ENCODE results near the gene TC2N. TPM values are rescaled to one million over a fixed set of nuclear protein-coding genes. Genes with fewer than 3 reads are reported as not detected.

Gene TC2N
- total RNA-seq, 3 donors from 2014 or later (not counting 1 experiment from before 2014, with no cell fraction given): 83.1 to 157 (median 126) TPM

DNA sequence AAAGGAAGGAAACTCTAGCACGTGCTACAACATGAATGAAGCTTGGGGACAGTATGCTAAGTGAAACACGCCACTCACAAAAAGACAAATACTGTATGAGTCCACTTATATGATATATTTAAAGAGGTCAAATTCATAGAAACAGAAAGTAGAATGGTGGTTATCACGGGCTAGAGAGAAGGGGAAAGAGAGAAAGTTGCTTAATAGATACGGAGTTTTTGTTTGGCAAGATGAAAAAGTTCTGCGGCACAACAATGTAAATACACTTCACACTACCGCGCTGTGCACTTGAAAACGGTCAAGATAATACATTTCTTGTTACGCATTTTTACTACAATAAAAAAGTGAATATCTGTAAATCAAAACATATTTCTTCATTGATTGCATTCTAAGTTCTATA, 42.9 kb upstream of the TC2N start:
- peaks cover 31 to 40% of the 10 kb centered on the region in 2 donors for H3K4me1 Mint-ChIP-seq
- 73% methylated on average over 8 of the region's 9 CpGs for WGBS (ENCODE audit: insufficient coverage)
- H3K4me3 Mint-ChIP-seq: peak overlapping the region; percentile 45
- no peaks in the 10 kb centered on the region for H3K27me3 Mint-ChIP-seq (ENCODE audit: low read depth in 2 of 2)
- Histone ChIP-seq H3K4me1 (ENCODE audit: control insufficient read depth, insufficient read depth, low read length) (peaks cover 9% of the 10 kb centered on the region), H3K27me3 (ENCODE audit: control insufficient read depth, insufficient read depth, low read length) (no peaks in the 10 kb centered on the region), H3K4me3 (ENCODE audit: low read length) (no peak overlapping the region), H3K27ac (ENCODE audit: low read length) (no peak overlapping the region), H3K36me3 (ENCODE audit: control insufficient read depth, insufficient read depth, low read length) (no peaks in the 10 kb centered on the region), H3K9me3 (ENCODE audit: control insufficient read depth, insufficient read depth, low read length) (no peaks in the 10 kb centered on the region)
- H3K9me3 Mint-ChIP-seq: no peaks in the 10 kb centered on the region
- intact Hi-C loops (cut with micrococcal nuclease): no loop called here
- H3K27ac Mint-ChIP-seq: peak overlapping the region in 1 of 2 donors; percentile 35
- DNase-seq (no peak), ATAC-seq (peak in 2 of 3 donors; percentile 41 to 63)
- TF ChIP-seq CTCF (IDR thresholded peaks at IDR 0.05): no peak
- H3K36me3 Mint-ChIP-seq: no peaks in the 10 kb centered on the region

DNA sequence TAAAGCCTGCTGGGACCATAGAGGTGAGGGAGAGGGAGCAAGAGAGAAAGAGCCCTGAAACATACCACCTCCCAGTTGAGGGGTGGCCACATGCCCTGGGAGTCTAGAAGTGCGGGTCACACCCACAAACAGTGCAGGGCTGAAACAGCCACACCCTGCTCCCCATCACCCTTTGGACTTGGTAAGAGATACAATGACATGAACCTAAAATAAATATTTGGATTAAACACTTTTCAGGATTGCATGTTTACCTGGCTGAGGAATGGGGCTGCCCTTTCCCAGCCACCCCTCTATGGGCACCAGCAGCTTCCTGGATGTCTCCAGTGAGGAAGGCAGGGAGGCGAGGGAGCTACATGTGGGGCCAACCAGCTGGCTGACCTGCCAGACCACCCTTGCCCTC, 39.0 kb upstream of the TC2N start:
- 100% methylated on average over 2 of the region's 2 CpGs for WGBS (ENCODE audit: insufficient coverage)

GRCh38 chr14:91904956-91905645, 37.8 kb upstream of the TC2N start:
- WGBS (ENCODE audit: insufficient coverage): 92% methylated on average over 9 of the region's 9 CpGs
- Mint-ChIP-seq H3K27me3 (ENCODE audit: low read depth in 2 of 2) (no peaks in the 10 kb centered on the region), H3K36me3 (no peaks in the 10 kb centered on the region), H3K4me1 (peaks cover 16 to 23% of the 10 kb centered on the region in 2 donors), H3K4me3 (no peak overlapping the region), H3K9me3 (no peaks in the 10 kb centered on the region), H3K27ac (no peak overlapping the region)
- ATAC-seq (no peak), DNase-seq (no peak)
- Histone ChIP-seq H3K27ac (ENCODE audit: low read length) (no peak overlapping the region), H3K27me3 (ENCODE audit: control insufficient read depth, insufficient read depth, low read length) (no peaks in the 10 kb centered on the region), H3K9me3 (ENCODE audit: control insufficient read depth, insufficient read depth, low read length) (no peaks in the 10 kb centered on the region), H3K4me1 (ENCODE audit: control insufficient read depth, insufficient read depth, low read length) (no peaks in the 10 kb centered on the region), H3K36me3 (ENCODE audit: control insufficient read depth, insufficient read depth, low read length) (no peaks in the 10 kb centered on the region), H3K4me3 (ENCODE audit: low read length) (no peak overlapping the region)
- no peak for TF ChIP-seq CTCF (IDR thresholded peaks at IDR 0.05)
- intact Hi-C loops (cut with micrococcal nuclease): no loop called here

More for the DNA sequence above, 39.0 kb upstream of the TC2N start:
- H3K36me3 Mint-ChIP-seq: no peaks in the 10 kb centered on the region
- peaks cover 27 to 34% of the 10 kb centered on the region in 2 donors for H3K4me1 Mint-ChIP-seq
- intact Hi-C loops (cut with micrococcal nuclease): no loop called here
- no peaks in the 10 kb centered on the region for H3K9me3 ChIP-seq (ENCODE audit: control insufficient read depth, insufficient read depth, low read length)
- H3K27ac ChIP-seq (ENCODE audit: low read length): no peak overlapping the region
- no peaks in the 10 kb centered on the region for H3K9me3 Mint-ChIP-seq
- ATAC-seq (no peak), DNase-seq (no peak)
- no peak overlapping the region for H3K4me3 ChIP-seq (ENCODE audit: low read length)
- no peaks in the 10 kb centered on the region for H3K36me3 ChIP-seq (ENCODE audit: control insufficient read depth, insufficient read depth, low read length)
- H3K27ac Mint-ChIP-seq: no peak overlapping the region
- peaks cover 7% of the 10 kb centered on the region for H3K4me1 ChIP-seq (ENCODE audit: control insufficient read depth, insufficient read depth, low read length)
- no peak for TF ChIP-seq CTCF (IDR thresholded peaks at IDR 0.05)
- no peaks in the 10 kb centered on the region for H3K27me3 Mint-ChIP-seq (ENCODE audit: low read depth in 2 of 2)
- H3K27me3 ChIP-seq (ENCODE audit: control insufficient read depth, insufficient read depth, low read length): no peaks in the 10 kb centered on the region
- H3K4me3 Mint-ChIP-seq: no peak overlapping the region

GRCh38 chr14:91904483-91904882, 37.1 kb upstream of the TC2N start:
- no peak for DNase-seq
- 89% methylated on average over 8 of the region's 8 CpGs for WGBS (ENCODE audit: insufficient coverage)
- Histone ChIP-seq H3K9me3 (ENCODE audit: control insufficient read depth, insufficient read depth, low read length) (no peaks in the 10 kb centered on the region), H3K4me1 (ENCODE audit: control insufficient read depth, insufficient read depth, low read length) (no peaks in the 10 kb centered on the region), H3K36me3 (ENCODE audit: control insufficient read depth, insufficient read depth, low read length) (no peaks in the 10 kb centered on the region), H3K27me3 (ENCODE audit: control insufficient read depth, insufficient read depth, low read length) (no peaks in the 10 kb centered on the region), H3K27ac (ENCODE audit: low read length) (no peak overlapping the region), H3K4me3 (ENCODE audit: low read length) (no peak overlapping the region)
- Mint-ChIP-seq H3K27ac (no peak overlapping the region), H3K4me3 (no peak overlapping the region), H3K9me3 (no peaks in the 10 kb centered on the region), H3K36me3 (no peaks in the 10 kb centered on the region), H3K27me3 (ENCODE audit: low read depth in 2 of 2) (no peaks in the 10 kb centered on the region), H3K4me1 (peaks cover 14 to 17% of the 10 kb centered on the region in 2 donors)
- TF ChIP-seq CTCF (IDR thresholded peaks at IDR 0.05): no peak
- no peak for ATAC-seq
- intact Hi-C loops (cut with micrococcal nuclease): no loop called here
